GM23338 (cell line): Measurements from ENCODE around the gene LMO7.

ENCODE experiments used
- EZH2 ChIP-seq: fragments of 200-600 bp; sonication (generic); IDR thresholded peaks from one replicate; pipeline ENCODE4 v1.8.0; 2017; ENCODE audit warnings: antibody characterized with exemption, mild to moderate bottlenecking, low read depth; ENCODE audit not compliant: unreplicated experiment
- POLR2AphosphoS5 ChIP-seq: IDR thresholded peaks from 2 replicates; pipeline ENCODE4 v1.6.1; 2016; ENCODE audit warnings: antibody characterized with exemption, low read depth
- TF ChIP-seq, protein P1 (sequence below), 2 experiments: fragments of 200-600 bp in 1 of 2; sonication (generic) in 1 of 2; conservative IDR thresholded peaks; 2 replicates each; pipeline versions ENCODE4 v1.5.1 to v1.6.1; 2016 to 2017; ENCODE audit warnings: antibody characterized with exemption in 2 of 2, low read depth in 2 of 2, mild to moderate bottlenecking in 2 of 2, moderate library complexity in 1 of 2
- TF ChIP-seq, protein P2 (sequence below): IDR thresholded peaks from one replicate; pipeline ENCODE4 v1.6.1; 2018; ENCODE audit warnings: antibody characterized with exemption; ENCODE audit not compliant: unreplicated experiment

DNA sequence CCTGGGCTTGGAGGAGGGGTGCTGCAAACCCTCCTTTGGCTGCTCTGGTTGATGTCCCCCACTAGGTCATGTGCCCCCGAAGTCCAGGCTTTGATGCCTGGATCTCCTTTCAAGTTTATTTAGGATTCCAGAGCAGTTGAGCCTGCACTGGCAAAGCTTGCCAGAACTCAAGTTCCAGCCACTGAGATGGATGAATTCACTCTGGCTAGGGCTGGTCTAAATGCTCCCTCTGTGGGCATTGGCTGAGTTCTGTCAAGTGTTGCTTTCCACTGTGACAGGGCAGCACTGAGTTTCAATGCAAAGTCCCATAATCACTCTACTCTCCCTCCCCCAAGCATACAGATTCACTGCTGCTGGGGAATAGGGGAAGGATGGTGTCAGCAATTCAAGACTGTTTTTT lies 17.8 kb upstream of the LMO7 start:
- TF ChIP-seq, protein P1, sequence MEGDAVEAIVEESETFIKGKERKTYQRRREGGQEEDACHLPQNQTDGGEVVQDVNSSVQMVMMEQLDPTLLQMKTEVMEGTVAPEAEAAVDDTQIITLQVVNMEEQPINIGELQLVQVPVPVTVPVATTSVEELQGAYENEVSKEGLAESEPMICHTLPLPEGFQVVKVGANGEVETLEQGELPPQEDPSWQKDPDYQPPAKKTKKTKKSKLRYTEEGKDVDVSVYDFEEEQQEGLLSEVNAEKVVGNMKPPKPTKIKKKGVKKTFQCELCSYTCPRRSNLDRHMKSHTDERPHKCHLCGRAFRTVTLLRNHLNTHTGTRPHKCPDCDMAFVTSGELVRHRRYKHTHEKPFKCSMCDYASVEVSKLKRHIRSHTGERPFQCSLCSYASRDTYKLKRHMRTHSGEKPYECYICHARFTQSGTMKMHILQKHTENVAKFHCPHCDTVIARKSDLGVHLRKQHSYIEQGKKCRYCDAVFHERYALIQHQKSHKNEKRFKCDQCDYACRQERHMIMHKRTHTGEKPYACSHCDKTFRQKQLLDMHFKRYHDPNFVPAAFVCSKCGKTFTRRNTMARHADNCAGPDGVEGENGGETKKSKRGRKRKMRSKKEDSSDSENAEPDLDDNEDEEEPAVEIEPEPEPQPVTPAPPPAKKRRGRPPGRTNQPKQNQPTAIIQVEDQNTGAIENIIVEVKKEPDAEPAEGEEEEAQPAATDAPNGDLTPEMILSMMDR (conservative IDR thresholded peaks at IDR 0.05; ENCODE audit: low read depth in 2 of 2) = no peak
- TF ChIP-seq, protein P2, sequence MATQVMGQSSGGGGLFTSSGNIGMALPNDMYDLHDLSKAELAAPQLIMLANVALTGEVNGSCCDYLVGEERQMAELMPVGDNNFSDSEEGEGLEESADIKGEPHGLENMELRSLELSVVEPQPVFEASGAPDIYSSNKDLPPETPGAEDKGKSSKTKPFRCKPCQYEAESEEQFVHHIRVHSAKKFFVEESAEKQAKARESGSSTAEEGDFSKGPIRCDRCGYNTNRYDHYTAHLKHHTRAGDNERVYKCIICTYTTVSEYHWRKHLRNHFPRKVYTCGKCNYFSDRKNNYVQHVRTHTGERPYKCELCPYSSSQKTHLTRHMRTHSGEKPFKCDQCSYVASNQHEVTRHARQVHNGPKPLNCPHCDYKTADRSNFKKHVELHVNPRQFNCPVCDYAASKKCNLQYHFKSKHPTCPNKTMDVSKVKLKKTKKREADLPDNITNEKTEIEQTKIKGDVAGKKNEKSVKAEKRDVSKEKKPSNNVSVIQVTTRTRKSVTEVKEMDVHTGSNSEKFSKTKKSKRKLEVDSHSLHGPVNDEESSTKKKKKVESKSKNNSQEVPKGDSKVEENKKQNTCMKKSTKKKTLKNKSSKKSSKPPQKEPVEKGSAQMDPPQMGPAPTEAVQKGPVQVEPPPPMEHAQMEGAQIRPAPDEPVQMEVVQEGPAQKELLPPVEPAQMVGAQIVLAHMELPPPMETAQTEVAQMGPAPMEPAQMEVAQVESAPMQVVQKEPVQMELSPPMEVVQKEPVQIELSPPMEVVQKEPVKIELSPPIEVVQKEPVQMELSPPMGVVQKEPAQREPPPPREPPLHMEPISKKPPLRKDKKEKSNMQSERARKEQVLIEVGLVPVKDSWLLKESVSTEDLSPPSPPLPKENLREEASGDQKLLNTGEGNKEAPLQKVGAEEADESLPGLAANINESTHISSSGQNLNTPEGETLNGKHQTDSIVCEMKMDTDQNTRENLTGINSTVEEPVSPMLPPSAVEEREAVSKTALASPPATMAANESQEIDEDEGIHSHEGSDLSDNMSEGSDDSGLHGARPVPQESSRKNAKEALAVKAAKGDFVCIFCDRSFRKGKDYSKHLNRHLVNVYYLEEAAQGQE = no peak
- no peak for TF ChIP-seq EZH2
- no peak for TF ChIP-seq POLR2AphosphoS5
